Activated effector memory CD4-positive, alpha-beta T cell treated with anti-CD3 and anti-CD28 coated beads, Interleukin-2, amount 50 U/mL, for 16 hours (primary cell): ENCODE measurements around the gene TPCN2.

Experiments used
- DNase-seq: peaks from one replicate; pipeline ENCODE4 v3.0.0-alpha.2; 2020

The TPCN2 gene

GRCh38 chr11:69010964-69011623 is 37.6 kb upstream of the TPCN2 start:
- peak; percentile 79 for DNase-seq

GRCh38 chr11:69011624-69012091 is 37.1 kb upstream of the TPCN2 start:
- no peak for DNase-seq

- no peak for DNase-seq
These were observed 36.4 kb upstream of the TPCN2 start for GRCh38 chr11:69012092-69013008.

- no peak for DNase-seq
These were observed 35.5 kb upstream of the TPCN2 start, which contains the start of gene MRGPRF for GRCh38 chr11:69013009-69013951. Gene MRGPRF, minus strand, starts transcription at chr11:69013246. Its CDS starts 3,345 bp downstream, at chr11:69009901.

GRCh38 chr11:69014084-69014851 is 34.5 kb upstream of the TPCN2 start:
- DNase-seq: no peak

- DNase-seq: no peak
These were observed 33.7 kb upstream of the TPCN2 start for GRCh38 chr11:69014898-69015549.

GRCh38 chr11:69017951-69018350 is 30.8 kb upstream of the TPCN2 start:
- DNase-seq: no peak

- no peak for DNase-seq
These were observed 29.8 kb upstream of the TPCN2 start for GRCh38 chr11:69018924-69019323.

GRCh38 chr11:69022260-69022659 is 26.5 kb upstream of the TPCN2 start:
- no peak for DNase-seq

GRCh38 chr11:69024509-69024908 is 24.2 kb upstream of the TPCN2 start:
- no peak for DNase-seq

- no peak for DNase-seq
These were observed 20.9 kb upstream of the TPCN2 start for GRCh38 chr11:69027704-69028372.

GRCh38 chr11:69030301-69030700 is 18.4 kb upstream of the TPCN2 start:
- DNase-seq: no peak

GRCh38 chr11:69032833-69033232 is 15.9 kb upstream of the TPCN2 start:
- DNase-seq: no peak

- DNase-seq: no peak
These were observed 15.3 kb upstream of the TPCN2 start for GRCh38 chr11:69033431-69033830.

- DNase-seq: no peak
These were observed 14.4 kb upstream of the TPCN2 start for GRCh38 chr11:69034123-69034867.

- no peak for DNase-seq
These were observed 13.4 kb upstream of the TPCN2 start for GRCh38 chr11:69035150-69035945.

- no peak for DNase-seq
These were observed 12.8 kb upstream of the TPCN2 start for GRCh38 chr11:69035946-69036340.

GRCh38 chr11:69037074-69037473 is 11.7 kb upstream of the TPCN2 start:
- DNase-seq: no peak

GRCh38 chr11:69037544-69037943 is 11.2 kb upstream of the TPCN2 start:
- no peak for DNase-seq
